Smooth muscle cell of the coronary artery (primary cell): Measurements from ENCODE around the gene POM121L2. TPM values are rescaled to one million over a fixed set of nuclear protein-coding genes. Genes with fewer than 3 reads are reported as not detected.

Experiments
- total RNA-seq: library from RNA; depleted of rRNA; stranded (reverse); fragments of >200 nt; gene quantifications from 2 replicates; pipeline ENCODE4 v1.2.3, GENCODE V29; 2014; ENCODE audit warnings: low replicate concordance

Gene POM121L2
- total RNA-seq = not detected in 2 replicates

DNA sequence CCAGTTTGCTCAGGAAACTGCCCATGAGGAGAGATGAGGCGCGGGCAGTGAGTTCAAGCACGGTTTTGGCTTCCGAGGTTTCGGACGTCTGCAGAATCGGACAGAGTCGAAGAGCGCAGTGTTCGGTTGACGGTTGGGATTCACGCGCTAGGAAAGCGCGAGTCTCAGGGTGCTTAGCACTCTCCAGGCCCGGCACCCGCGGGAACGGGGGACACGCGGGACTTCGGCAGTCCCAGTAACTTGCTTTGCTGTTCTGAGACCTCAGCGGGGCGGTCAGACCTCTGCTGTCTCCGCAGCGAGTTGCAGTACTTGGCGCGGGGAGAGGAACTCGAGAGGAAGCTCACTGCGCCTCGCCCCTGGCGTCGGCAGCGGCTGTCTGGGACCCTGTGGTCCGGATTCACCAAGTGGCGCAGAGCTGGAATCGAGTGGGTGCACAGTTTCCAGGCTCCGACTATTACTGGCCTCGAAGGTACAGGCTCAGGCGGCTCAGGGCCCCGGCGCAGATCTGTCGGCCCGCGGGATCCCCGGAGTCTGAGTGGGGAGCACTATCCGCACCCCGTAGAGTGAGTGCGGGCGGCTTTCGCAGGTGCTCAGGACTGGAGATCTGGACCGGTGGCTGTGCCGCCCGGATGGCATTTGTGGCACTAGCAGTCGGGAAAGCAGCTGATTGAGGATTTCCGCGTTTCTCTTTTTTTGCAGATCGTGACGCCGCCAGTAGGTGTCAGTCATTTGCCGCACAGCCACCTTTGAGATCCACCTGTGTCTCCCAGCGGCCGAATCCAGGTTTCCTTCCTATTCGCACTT is at the start of gene POM121L2:
Gene POM121L2 (minus strand): TSS at position 128 of the 804 bp plus-strand sequence. CDS start 103 bp downstream, at position 25.

Other genes with a start within 250 kb of the POM121L2 start
- not detected in 2 replicates for gene PRSS16, start 64.6 kb downstream of the POM121L2 start, total RNA-seq
- 0.45 and 0.70 TPM in 2 replicates for gene ZNF391, start 76.5 kb upstream of the POM121L2 start, total RNA-seq
- gene ZNF184, start 160.8 kb upstream of the POM121L2 start, total RNA-seq = 5.0 and 7.1 TPM in 2 replicates